ENCODE results near the gene TRAIP. TPM values are rescaled to one million over a fixed set of nuclear protein-coding genes. Genes with fewer than 3 reads are reported as not detected.
A peak's percentile ranks its signal among the peaks of the same experiment; 100 is the strongest.

TRAIP gene
- total and polyA plus RNA-seq, 12 donors, result 0.60 to 6.9 (median 2.2) TPM

- Histone ChIP-seq H3K4me1 (replicated peaks in 1 of 2) (peaks cover 0 to 5% of the 10 kb centered on the region in 2 donors), H3K4me3 (no peak overlapping the region), H3K36me3 (replicated peaks in 1 of 2) (no peaks in the 10 kb centered on the region), H3K27me3 (no peaks in the 10 kb centered on the region), H3K27ac (no peak overlapping the region), H3K9me3 (replicated peaks in 1 of 3) (no peaks in the 10 kb centered on the region)
- TF ChIP-seq POLR2A (IDR thresholded peaks at IDR 0.05) (no peak), CTCF (IDR thresholded peaks at IDR 0.05) (no peak)
- DNase-seq, result no peak
- intact Hi-C loops (cut with DNase I), result no loop called here
These were observed 15.2 kb downstream of the TRAIP start for GRCh38 chr3:49841126-49841696.

GRCh38 chr3:49840388-49840787, 16.0 kb downstream of the TRAIP start:
- intact Hi-C loops (cut with DNase I), result no loop called here
- no peak overlapping the region for H3K4me3 ChIP-seq
- 72 to 86% (median 79%) methylated on average over 2 of the region's 2 CpGs for WGBS, 4 donors
- H3K9me3 ChIP-seq (replicated peaks in 1 of 3), result no peaks in the 10 kb centered on the region
- H3K4me1 ChIP-seq (replicated peaks in 1 of 2), result peaks cover 0 to 5% of the 10 kb centered on the region in 2 donors
- no peaks in the 10 kb centered on the region for H3K27me3 ChIP-seq
- H3K27ac ChIP-seq, result peak overlapping the region in 1 of 5 donors; percentile 0
- no peaks in the 10 kb centered on the region for H3K36me3 ChIP-seq (replicated peaks in 1 of 2)
- no peak for DNase-seq
- no peak for TF ChIP-seq CTCF (IDR thresholded peaks at IDR 0.05)
- TF ChIP-seq POLR2A (IDR thresholded peaks at IDR 0.05), result no peak

- Histone ChIP-seq H3K4me1 (replicated peaks in 1 of 2) (peaks cover 0 to 5% of the 10 kb centered on the region in 2 donors), H3K9me3 (replicated peaks in 1 of 3) (no peaks in the 10 kb centered on the region), H3K27ac (peak overlapping the region in 1 of 5 donors; percentile 19), H3K27me3 (no peaks in the 10 kb centered on the region), H3K36me3 (replicated peaks in 1 of 2) (no peaks in the 10 kb centered on the region), H3K4me3 (no peak overlapping the region)
- WGBS, 4 donors, result 18 to 32% (median 24%) methylated on average over 4 to 6 of the region's 6 CpGs
- intact Hi-C loops (cut with DNase I), result loop anchor here (2.0 to 10.0 kb wide), 2 partner anchors 36 to 134 kb away; partner anchors contain the start of gene INKA1 (in 1 of the 2)
- TF ChIP-seq CTCF (IDR thresholded peaks at IDR 0.05), result peak; percentile 86 to 95 (median 91)
- no peak for TF ChIP-seq POLR2A (IDR thresholded peaks at IDR 0.05)
- peak; percentile 80 to 94 (median 84) for DNase-seq
These were observed 17.1 kb downstream of the TRAIP start for GRCh38 chr3:49839193-49839809.

GRCh38 chr3:49831341-49831740, 25.0 kb downstream of the TRAIP start:
- intact Hi-C loops (cut with DNase I), result loop anchor here in 1 of 2 donors (10.0 kb wide), 1 partner anchor 127 kb away; no protein-coding TSS in a partner anchor
- no peaks in the 10 kb centered on the region for H3K36me3 ChIP-seq (replicated peaks in 1 of 2)
- DNase-seq, result no peak
- H3K9me3 ChIP-seq (replicated peaks in 1 of 3), result no peaks in the 10 kb centered on the region
- no peak overlapping the region for H3K27ac ChIP-seq
- TF ChIP-seq CTCF (IDR thresholded peaks at IDR 0.05) (no peak), POLR2A (IDR thresholded peaks at IDR 0.05) (no peak)
- H3K4me1 ChIP-seq (replicated peaks in 1 of 2), result no peaks in the 10 kb centered on the region
- 52 to 85% (median 76%) methylated on average over 3 of the region's 3 CpGs for WGBS, 4 donors
- no peak overlapping the region for H3K4me3 ChIP-seq
- no peaks in the 10 kb centered on the region for H3K27me3 ChIP-seq
